NK-92 treated with Interleukin-12 subunit alpha and Interleukin-12 subunit beta, amount 100 ng/mL, for 24 hours (cell line): ENCODE data around the gene ZNF624.
A peak's percentile ranks its signal among the peaks of the same experiment; 100 is the strongest.
"Not testable (repeated sequence)": the region's sequence is repeated elsewhere in the genome, so short reads cannot be mapped to it uniquely, and the experiment has no call there.

Experiments
- DNase-seq: peaks from one replicate; lab custom pipeline; 2025; lab: John Stamatoyannopoulos, UW

ZNF624 gene

DNA sequence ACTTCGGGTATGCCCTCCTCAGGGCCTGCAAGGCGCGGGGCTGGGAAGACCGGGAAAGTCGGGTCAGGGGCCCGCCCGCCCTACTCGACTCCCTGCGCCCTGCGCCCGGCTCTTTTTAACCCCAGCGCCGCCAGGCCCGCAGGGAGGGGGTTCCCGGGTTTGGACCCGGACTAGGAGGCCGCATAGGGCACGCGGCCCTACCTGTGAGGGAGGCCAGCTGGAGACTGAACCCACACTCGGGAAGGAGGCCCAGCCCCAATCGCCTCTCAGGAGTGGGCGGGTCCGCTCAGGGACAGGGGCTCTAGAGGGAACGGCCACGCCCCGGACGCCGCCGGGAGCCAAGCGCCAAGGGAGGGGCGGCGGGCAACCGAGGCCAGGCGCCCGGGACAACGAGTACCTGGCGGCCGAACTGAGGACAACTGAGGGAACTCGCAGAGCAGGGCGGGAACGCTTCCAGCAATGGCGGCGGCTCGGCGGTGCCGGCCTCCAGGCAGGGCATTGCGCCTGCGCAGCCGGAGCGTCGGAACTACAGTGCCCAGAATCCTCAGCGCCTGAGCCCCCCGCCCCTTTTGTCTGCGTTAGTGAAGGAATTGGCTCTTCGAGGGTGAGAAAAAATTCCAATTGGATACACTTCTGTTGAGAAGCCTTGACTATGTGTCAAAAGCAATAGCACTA is at the start of gene ZNF624:
Gene ZNF624, minus strand, starts transcription at position 484 of the 675 bp plus-strand sequence.
- DNase-seq = peak; percentile 50

GRCh38 chr17:16697603-16698002 is 44.0 kb upstream of the ZNF624 start:
- not testable (repeated sequence) for DNase-seq

DNA sequence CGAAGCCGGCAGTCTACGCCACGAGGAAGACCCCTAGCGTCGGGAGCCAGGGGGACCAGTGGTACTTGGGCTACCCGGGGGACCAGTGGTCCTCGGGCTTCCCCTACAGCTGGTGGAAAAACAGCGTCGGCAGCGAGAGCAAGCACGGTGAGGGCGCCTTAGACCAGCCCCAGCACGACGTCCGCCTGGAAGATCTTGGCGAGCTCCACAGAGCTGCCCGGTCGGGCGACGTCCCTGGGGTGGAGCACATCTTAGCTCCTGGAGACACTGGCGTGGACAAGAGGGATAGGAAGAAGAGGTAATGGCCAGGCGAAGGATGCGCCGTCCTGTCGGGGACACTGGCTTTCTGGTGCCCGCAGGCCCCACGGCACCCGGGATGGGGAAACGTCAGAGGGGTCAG is 36.8 kb upstream of the ZNF624 start:
- DNase-seq = not testable (repeated sequence)

DNA sequence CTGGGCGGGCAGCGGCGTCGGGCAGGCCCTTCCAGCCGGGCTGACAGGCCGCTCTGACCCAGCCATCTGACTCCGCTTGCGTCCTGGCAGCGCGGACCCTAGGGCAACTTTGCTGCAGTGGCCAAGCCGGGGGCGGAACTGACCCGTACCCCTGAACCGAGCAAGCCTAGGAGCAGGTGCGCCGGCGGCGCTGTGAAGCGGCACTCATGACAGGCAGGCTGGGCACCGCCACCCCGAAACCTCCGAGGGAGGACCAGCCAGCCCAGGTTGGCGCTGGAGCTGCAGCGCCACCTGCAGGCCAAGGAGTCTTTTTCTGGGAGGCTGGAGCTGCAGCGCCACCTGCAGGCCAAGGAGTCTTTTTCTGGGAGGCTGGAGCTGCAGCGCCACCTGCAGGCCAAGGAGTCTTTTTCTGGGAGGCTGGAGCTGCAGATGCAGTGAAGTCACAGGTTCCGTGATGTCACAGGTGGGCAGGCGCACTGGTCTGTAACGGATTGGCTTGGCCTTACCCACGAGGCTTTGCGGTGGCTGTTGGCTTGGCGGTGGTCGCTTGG is 36.2 kb upstream of the ZNF624 start, which contains the start of gene CCDC144A:
Gene CCDC144A, plus strand, starts transcription at position 511 of the 551 bp plus-strand sequence. CDS start 160 bp downstream, outside the sequence.
- DNase-seq = not testable (repeated sequence)

DNA sequence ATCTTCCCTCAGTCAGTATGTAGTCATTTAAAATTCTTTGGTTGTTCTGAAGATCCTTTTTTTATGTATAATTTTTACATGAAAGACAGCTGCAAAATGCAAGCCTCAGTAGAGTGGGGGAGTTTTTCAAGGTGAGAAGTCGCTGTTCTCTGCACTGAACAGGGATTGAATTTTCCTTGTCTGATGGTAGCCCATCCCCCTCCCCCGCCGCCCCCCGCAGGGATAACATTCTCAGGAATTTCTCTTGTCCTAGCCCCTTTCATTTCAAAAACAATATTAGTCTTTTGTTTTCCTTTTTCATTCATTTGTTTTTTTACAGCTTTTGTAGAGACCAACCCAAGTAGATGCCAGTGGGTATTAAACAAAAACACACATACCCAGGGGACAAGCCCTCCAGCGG is 33.5 kb upstream of the ZNF624 start:
- not testable (repeated sequence) for DNase-seq

- not testable (repeated sequence) for DNase-seq
These were observed 32.4 kb upstream of the ZNF624 start for GRCh38 chr17:16686019-16686418.

GRCh38 chr17:16683290-16684138 is 29.9 kb upstream of the ZNF624 start:
- not testable (repeated sequence) for DNase-seq

DNA sequence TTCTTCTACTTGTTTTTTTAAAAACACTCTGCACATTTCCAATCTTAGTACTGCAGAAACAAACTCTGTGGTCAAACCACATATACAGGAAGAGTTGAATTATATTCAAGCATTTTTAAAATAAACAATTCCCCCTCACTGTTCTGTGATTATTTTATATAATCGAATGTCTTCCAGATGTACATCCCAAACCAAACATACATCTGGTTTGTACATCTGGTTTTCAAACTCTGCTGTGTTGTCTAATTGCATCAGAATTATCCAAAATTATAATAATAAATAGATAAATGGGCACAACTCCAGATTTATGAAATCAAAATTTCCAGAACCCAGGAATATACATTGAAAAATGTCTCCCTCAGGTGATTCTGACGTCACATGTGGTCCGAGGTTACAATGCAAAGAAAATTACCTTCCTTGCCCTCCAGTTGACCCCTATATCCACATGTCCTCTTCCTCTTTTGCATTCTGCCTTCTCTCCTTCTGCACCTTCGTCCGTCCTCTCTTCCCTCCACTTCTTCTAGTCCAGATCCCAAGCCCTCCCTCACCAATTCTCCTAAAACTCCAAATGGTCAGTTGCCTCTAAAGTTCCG is 23.1 kb upstream of the ZNF624 start:
- no peak for DNase-seq

GRCh38 chr17:16666907-16667636 is 13.4 kb upstream of the ZNF624 start:
- not testable (repeated sequence) for DNase-seq

- DNase-seq = not testable (repeated sequence)
These were observed 12.9 kb upstream of the ZNF624 start for GRCh38 chr17:16666553-16666906.

GRCh38 chr17:16662936-16663335 is 9.3 kb upstream of the ZNF624 start:
- DNase-seq = no peak

DNA sequence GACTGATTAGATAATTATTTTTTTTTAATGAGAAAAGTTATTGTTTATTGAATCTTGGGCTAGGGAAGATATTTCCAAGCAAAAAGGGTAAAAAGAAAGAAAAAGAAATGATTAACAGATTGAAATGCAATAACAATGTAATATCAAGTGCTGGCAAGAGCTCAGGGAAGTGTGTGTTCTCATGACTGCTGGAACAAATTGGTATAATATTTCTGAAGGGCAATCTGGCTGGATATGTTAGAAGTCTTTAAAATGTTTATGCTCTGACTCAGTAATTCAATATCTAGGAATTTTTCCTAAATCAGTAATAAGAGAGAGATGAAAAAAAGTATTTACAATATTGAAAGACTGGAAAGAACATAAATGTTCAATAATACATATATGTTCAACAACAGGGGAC is 7.6 kb upstream of the ZNF624 start:
- no peak for DNase-seq

DNA sequence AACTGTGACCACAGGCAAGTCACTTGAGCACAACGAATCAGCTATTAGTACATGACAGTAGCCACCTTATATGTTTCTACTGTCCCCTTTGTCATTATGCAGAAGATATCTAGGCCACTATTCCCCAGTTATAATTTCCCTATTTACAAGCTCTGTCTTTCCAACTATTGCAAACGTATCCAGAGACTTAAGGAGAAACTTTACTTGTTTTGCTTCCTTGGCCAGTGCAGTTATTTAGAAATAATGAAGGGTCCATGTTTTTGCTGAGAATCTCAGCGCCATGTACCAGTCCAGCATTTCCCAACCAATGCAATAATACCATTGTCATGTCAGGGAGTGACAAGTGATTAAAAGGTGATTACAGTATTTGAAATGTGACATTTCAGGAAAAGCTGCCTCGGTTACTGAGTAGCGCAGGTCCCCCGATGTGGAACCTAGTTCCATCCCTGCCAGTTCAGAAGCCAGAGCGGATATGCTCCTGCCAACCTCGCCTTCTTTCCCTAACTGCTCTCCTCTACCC is 743 bp downstream of the ZNF624 start:
- DNase-seq = no peak

DNA sequence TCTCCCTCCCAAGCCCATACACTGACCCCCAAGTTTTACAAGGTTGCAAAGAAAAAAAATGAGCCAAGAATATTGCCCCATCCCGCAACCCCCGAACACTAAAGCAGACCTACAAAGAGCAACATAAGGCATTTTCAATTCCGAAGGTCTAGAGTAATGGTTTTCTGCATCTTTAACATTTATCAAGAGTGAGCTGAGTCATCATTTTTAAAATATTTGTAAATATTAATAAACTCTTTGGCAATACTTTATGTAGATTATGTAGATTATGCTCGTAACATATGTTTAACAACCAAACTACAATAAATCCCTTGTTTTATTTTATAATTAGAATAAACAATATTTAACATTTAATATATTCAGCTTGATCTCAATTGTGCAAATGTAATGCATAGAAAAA is 1.4 kb downstream of the ZNF624 start:
- no peak for DNase-seq

DNA sequence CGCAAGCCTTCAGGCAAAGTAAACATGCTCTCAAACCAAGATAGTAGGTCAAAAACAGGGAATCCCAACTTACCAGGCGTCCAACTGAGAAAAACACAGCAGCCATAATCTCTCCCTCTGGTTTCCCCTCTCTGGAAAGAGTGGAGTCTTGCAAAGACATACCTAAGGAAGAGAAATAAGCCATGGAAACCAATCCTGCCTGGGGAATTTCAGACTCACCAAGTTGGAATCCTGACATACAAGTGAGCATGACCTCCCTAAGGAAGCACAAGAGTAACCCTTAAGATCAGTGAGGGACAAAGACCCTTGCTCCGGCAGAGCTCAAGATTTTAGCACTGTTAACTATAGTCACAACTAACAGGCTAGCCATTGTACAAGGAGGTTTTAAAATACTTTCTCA is 4.1 kb downstream of the ZNF624 start:
- no peak for DNase-seq

DNA sequence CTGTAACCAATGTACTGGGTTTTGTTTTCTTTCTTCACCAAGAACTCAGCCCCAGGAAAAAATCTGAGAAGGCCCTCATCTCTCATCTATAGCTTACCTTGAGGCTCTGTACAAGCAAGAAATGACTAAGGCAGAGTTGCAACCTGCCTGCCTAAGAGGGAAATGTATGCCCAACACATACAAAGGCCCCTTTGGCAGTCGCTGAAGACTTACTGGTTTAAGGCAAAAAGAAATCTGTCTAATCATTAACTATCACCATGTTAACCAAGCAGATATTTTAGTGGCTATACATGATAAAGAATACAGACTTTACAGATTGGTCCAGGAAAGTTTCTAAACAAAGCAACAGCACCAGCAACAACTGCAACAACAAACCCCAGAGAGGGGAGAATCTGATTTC is 14.2 kb downstream of the ZNF624 start:
- no peak for DNase-seq

DNA sequence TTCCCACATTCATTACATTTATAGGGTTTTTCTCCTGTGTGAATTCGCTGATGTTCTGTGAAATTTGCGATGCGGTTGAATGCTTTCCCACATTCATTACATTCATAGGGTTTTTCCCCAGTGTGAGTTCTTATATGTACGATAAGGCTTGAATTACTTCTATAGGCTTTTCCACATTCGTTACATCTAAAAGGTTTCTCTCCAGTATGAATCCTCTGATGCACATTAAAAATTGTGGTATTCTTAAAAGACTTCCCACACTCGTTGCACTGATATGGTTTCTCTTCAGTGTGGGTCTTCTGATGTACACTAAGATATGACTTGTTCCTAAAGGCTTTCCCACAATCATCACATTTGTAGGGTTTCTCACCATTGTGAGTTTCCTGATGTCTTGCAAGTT is 30.4 kb downstream of the ZNF624 start:
- no peak for DNase-seq

- DNase-seq = no peak
These were observed 30.9 kb downstream of the ZNF624 start for GRCh38 chr17:16622540-16623277.

GRCh38 chr17:16617481-16618060 is 36.1 kb downstream of the ZNF624 start:
- no peak for DNase-seq

- no peak for DNase-seq
These were observed 54.1 kb downstream of the ZNF624 start for GRCh38 chr17:16599537-16599936.
